Measurements from ENCODE around the gene CA10. TPM values are rescaled to one million over a fixed set of nuclear protein-coding genes. Genes with fewer than 3 reads are reported as not detected.

CA10 gene
- total RNA-seq, 2 experiments from 2014 or later = not detected

- intact Hi-C loops (cut with DNase I, micrococcal nuclease) = loop anchor here in 1 of 2 experiments (10.0 kb wide), 2 partner anchors 344 to 466 kb away; no protein-coding TSS in a partner anchor
Measured at GRCh38 chr17:51761105-51761504, 397.4 kb downstream of the CA10 start.

GRCh38 chr17:51759260-51759659 is 399.3 kb downstream of the CA10 start:
- Histone ChIP-seq H3K4me1 (ENCODE audit: insufficient read depth, low read length) (no peaks in the 10 kb centered on the region), H3K27ac (ENCODE audit: low read depth in 1 of 2, low read length in 2 of 2) (no peak overlapping the region), H3K36me3 (ENCODE audit: insufficient read depth, low read length) (no peaks in the 10 kb centered on the region), H3K4me3 (ENCODE audit: low read length) (no peak overlapping the region), H3K9me3 (ENCODE audit: control insufficient read depth in 1 of 2, insufficient read depth in 1 of 2, low read length in 2 of 2) (no peaks in the 10 kb centered on the region), H3K27me3 (ENCODE audit: control insufficient read depth in 1 of 2, insufficient read depth in 2 of 2, low read length in 2 of 2) (peaks cover 0 to 11% of the 10 kb centered on the region in 2 experiments)
- intact Hi-C loops (cut with DNase I, micrococcal nuclease) = no loop called here
- ChIA-PET POLR2A (no interaction called here), CTCF (no interaction called here)
- Mint-ChIP-seq H3K4me1 (ENCODE audit: low read depth) (no peaks in the 10 kb centered on the region), H3K27me3 (peaks cover 29% of the 10 kb centered on the region), H3K4me3 (no peak overlapping the region), H3K27ac (no peak overlapping the region), H3K9me3 (no peaks in the 10 kb centered on the region), H3K36me3 (ENCODE audit: low read depth) (no peaks in the 10 kb centered on the region)
- ATAC-seq (ENCODE audit: poor library complexity) = no peak
- TF ChIP-seq CTCF (IDR thresholded peaks at IDR 0.05) = no peak
- no peak for DNase-seq

More at GRCh38 chr17:51761105-51761504, 397.4 kb downstream of the CA10 start:
- ATAC-seq (ENCODE audit: poor library complexity) = no peak
- Histone ChIP-seq H3K36me3 (ENCODE audit: insufficient read depth, low read length) (no peaks in the 10 kb centered on the region), H3K4me1 (ENCODE audit: insufficient read depth, low read length) (no peaks in the 10 kb centered on the region), H3K9me3 (ENCODE audit: control insufficient read depth in 1 of 2, insufficient read depth in 1 of 2, low read length in 2 of 2) (no peaks in the 10 kb centered on the region), H3K27ac (ENCODE audit: low read depth in 1 of 2, low read length in 2 of 2) (no peak overlapping the region), H3K27me3 (ENCODE audit: control insufficient read depth in 1 of 2, insufficient read depth in 2 of 2, low read length in 2 of 2) (peaks cover 0 to 11% of the 10 kb centered on the region in 2 experiments), H3K4me3 (ENCODE audit: low read length) (no peak overlapping the region)
- Mint-ChIP-seq H3K27ac (no peak overlapping the region), H3K4me1 (ENCODE audit: low read depth) (no peaks in the 10 kb centered on the region), H3K4me3 (no peak overlapping the region), H3K36me3 (ENCODE audit: low read depth) (no peaks in the 10 kb centered on the region), H3K27me3 (peaks cover 44% of the 10 kb centered on the region), H3K9me3 (no peaks in the 10 kb centered on the region)
- ChIA-PET POLR2A (no interaction called here), CTCF (no interaction called here)
- no peak for DNase-seq
- TF ChIP-seq CTCF (IDR thresholded peaks at IDR 0.05) = no peak

- Mint-ChIP-seq H3K9me3 (no peaks in the 10 kb centered on the region), H3K27ac (no peak overlapping the region), H3K27me3 (peaks cover 4% of the 10 kb centered on the region), H3K4me3 (no peak overlapping the region), H3K36me3 (ENCODE audit: low read depth) (no peaks in the 10 kb centered on the region), H3K4me1 (ENCODE audit: low read depth) (no peaks in the 10 kb centered on the region)
- Histone ChIP-seq H3K4me3 (ENCODE audit: low read length) (no peak overlapping the region), H3K9me3 (ENCODE audit: control insufficient read depth in 1 of 2, insufficient read depth in 1 of 2, low read length in 2 of 2) (no peaks in the 10 kb centered on the region), H3K36me3 (ENCODE audit: insufficient read depth, low read length) (no peaks in the 10 kb centered on the region), H3K27ac (ENCODE audit: low read depth in 1 of 2, low read length in 2 of 2) (no peak overlapping the region), H3K27me3 (ENCODE audit: control insufficient read depth in 1 of 2, insufficient read depth in 2 of 2, low read length in 2 of 2) (no peaks in the 10 kb centered on the region), H3K4me1 (ENCODE audit: insufficient read depth, low read length) (no peaks in the 10 kb centered on the region)
- ATAC-seq (ENCODE audit: poor library complexity) = no peak
- TF ChIP-seq CTCF (IDR thresholded peaks at IDR 0.05) = no peak
- intact Hi-C loops (cut with DNase I, micrococcal nuclease) = no loop called here
- POLR2A ChIA-PET = no interaction called here
- DNase-seq = no peak
- CTCF ChIA-PET = no interaction called here
Measured at GRCh38 chr17:51751072-51751471, 407.4 kb downstream of the CA10 start.
